PFSK-1 (cell line): ENCODE data around the gene NDUFC2.

Source experiments
- FOXP2 ChIP-seq: optimal IDR thresholded peaks from 2 replicates; pipeline ENCODE3; 2011; ENCODE audit warnings: borderline replicate concordance, control low read depth, inconsistent platforms; ENCODE audit not compliant: insufficient read depth; ENCODE audit errors: extremely low read length, extremely low read depth
- POLR2AphosphoS5 ChIP-seq: IDR thresholded peaks from 2 replicates; pipeline ENCODE4 v1.6.1; 2012; ENCODE audit warnings: low read depth, mild to moderate bottlenecking, control low read depth, low read length, moderate library complexity
- SIN3A ChIP-seq: IDR thresholded peaks from 2 replicates; pipeline ENCODE4 v1.6.1; 2012; ENCODE audit warnings: mild to moderate bottlenecking, low read length, moderate library complexity, borderline replicate concordance; ENCODE audit not compliant: insufficient read depth
- TAF1 ChIP-seq: IDR thresholded peaks from 2 replicates; pipeline ENCODE4 v1.6.1; 2012; ENCODE audit warnings: low read length, control low read depth, borderline replicate concordance; ENCODE audit not compliant: insufficient read depth
- TF ChIP-seq, protein P1 (sequence below), 2 experiments: IDR thresholded peaks; 2 replicates each; pipeline versions ENCODE4 v1.6.1 to v1.8.0; 2011 to 2012; ENCODE audit warnings: low read depth in 2 of 2, low read length in 2 of 2, control low read depth in 1 of 2, inconsistent platforms in 1 of 2, mild to moderate bottlenecking in 1 of 2, moderate library complexity in 1 of 2; ENCODE audit not compliant: insufficient read depth in 1 of 2

NDUFC2 gene

DNA sequence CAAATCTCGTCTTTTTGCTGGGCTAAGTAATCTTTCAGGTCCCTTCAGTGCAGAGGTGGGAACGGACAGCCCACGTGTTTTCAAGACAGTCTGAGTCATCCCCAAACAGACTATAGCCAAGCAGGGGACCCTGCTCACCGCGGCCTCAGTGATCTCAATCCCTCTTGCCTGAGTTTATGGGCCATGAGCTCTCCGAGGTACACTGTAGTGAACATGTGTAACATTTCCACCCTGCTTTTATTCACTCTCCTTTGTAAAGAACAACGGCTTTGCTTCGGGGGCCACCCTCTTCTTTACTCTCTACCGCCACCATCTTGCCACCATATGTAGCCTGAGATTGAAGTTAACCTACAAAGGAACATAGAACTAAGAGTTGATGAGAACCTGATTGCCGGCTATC lies 45.0 kb downstream of the NDUFC2 start:
- TF ChIP-seq TAF1 (no peak), POLR2AphosphoS5 (no peak), FOXP2 (no peak), SIN3A (no peak)
- TF ChIP-seq, protein P1, sequence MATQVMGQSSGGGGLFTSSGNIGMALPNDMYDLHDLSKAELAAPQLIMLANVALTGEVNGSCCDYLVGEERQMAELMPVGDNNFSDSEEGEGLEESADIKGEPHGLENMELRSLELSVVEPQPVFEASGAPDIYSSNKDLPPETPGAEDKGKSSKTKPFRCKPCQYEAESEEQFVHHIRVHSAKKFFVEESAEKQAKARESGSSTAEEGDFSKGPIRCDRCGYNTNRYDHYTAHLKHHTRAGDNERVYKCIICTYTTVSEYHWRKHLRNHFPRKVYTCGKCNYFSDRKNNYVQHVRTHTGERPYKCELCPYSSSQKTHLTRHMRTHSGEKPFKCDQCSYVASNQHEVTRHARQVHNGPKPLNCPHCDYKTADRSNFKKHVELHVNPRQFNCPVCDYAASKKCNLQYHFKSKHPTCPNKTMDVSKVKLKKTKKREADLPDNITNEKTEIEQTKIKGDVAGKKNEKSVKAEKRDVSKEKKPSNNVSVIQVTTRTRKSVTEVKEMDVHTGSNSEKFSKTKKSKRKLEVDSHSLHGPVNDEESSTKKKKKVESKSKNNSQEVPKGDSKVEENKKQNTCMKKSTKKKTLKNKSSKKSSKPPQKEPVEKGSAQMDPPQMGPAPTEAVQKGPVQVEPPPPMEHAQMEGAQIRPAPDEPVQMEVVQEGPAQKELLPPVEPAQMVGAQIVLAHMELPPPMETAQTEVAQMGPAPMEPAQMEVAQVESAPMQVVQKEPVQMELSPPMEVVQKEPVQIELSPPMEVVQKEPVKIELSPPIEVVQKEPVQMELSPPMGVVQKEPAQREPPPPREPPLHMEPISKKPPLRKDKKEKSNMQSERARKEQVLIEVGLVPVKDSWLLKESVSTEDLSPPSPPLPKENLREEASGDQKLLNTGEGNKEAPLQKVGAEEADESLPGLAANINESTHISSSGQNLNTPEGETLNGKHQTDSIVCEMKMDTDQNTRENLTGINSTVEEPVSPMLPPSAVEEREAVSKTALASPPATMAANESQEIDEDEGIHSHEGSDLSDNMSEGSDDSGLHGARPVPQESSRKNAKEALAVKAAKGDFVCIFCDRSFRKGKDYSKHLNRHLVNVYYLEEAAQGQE (IDR thresholded peaks at IDR 0.05; ENCODE audit: insufficient read depth in 1 of 2, low read depth in 2 of 2, low read length in 2 of 2) = no peak

- TF ChIP-seq POLR2AphosphoS5 (no peak), SIN3A (no peak), FOXP2 (no peak), TAF1 (no peak)
- TF ChIP-seq, protein P1 (IDR thresholded peaks at IDR 0.05; ENCODE audit: insufficient read depth in 1 of 2, low read depth in 2 of 2, low read length in 2 of 2) = no peak
These were observed 46.6 kb downstream of the NDUFC2 start for GRCh38 chr11:78033040-78033439.

- TF ChIP-seq SIN3A = no peak
- no peak for TF ChIP-seq FOXP2
- TF ChIP-seq, protein P1 (IDR thresholded peaks at IDR 0.05; ENCODE audit: insufficient read depth in 1 of 2, low read depth in 2 of 2, low read length in 2 of 2) = no peak
- no peak for TF ChIP-seq POLR2AphosphoS5
- no peak for TF ChIP-seq TAF1
These were observed 47.6 kb downstream of the NDUFC2 start for GRCh38 chr11:78032090-78032489.

DNA sequence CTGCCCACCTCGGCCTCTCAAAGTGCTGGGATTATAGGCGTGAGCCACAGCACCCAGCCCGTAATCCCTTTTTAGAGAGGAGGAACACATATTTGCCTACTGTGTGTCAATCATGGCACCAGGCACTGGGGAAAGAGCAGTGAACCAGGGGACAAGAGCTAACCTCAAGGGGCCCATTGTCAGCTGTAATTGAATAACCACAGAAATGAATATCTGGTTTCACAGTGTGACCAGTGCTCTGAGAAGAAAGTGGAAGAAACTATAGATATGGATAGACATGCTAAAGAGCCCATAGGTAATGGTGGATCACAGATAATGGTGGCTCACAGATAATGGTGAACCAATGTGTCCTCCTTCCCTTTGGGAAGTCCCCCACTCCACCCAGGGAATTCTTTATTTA lies 48.0 kb downstream of the NDUFC2 start:
- TF ChIP-seq POLR2AphosphoS5 = no peak
- TF ChIP-seq TAF1 = no peak
- TF ChIP-seq FOXP2 = no peak
- TF ChIP-seq, protein P1 (IDR thresholded peaks at IDR 0.05; ENCODE audit: insufficient read depth in 1 of 2, low read depth in 2 of 2, low read length in 2 of 2) = no peak
